ENCODE results near the gene LCN9.

LCN9 gene

GRCh38 chr9:135673941-135674340 is 10.8 kb downstream of the LCN9 start:
- DNase-seq: no peak

- DNase-seq: no peak
These were observed 11.9 kb downstream of the LCN9 start for GRCh38 chr9:135674977-135675376.

GRCh38 chr9:135676891-135677290 is 13.8 kb downstream of the LCN9 start:
- DNase-seq: no peak

GRCh38 chr9:135677641-135678168 is 14.6 kb downstream of the LCN9 start:
- no peak for DNase-seq

GRCh38 chr9:135678236-135679017 is 15.3 kb downstream of the LCN9 start:
- no peak for DNase-seq

GRCh38 chr9:135680056-135680455 is 16.9 kb downstream of the LCN9 start:
- DNase-seq: no peak

- DNase-seq: no peak
These were observed 18.1 kb downstream of the LCN9 start for GRCh38 chr9:135681161-135681560.

GRCh38 chr9:135683401-135684034 is 20.4 kb downstream of the LCN9 start:
- DNase-seq: no peak

GRCh38 chr9:135684691-135685090 is 21.6 kb downstream of the LCN9 start:
- DNase-seq: no peak

- no peak for DNase-seq
These were observed 24.1 kb downstream of the LCN9 start for GRCh38 chr9:135687216-135687615.

- DNase-seq: no peak
These were observed 25.9 kb downstream of the LCN9 start for GRCh38 chr9:135689011-135689410.

- DNase-seq: no peak
These were observed 27.9 kb downstream of the LCN9 start for GRCh38 chr9:135690836-135691570.

GRCh38 chr9:135692410-135692809 is 29.3 kb downstream of the LCN9 start:
- DNase-seq: no peak

- DNase-seq: no peak
These were observed 30.2 kb downstream of the LCN9 start for GRCh38 chr9:135693265-135693664.

GRCh38 chr9:135693771-135694170 is 30.7 kb downstream of the LCN9 start:
- no peak for DNase-seq

GRCh38 chr9:135694414-135694813 is 31.3 kb downstream of the LCN9 start:
- DNase-seq: no peak

GRCh38 chr9:135695036-135695435 is 31.9 kb downstream of the LCN9 start:
- DNase-seq: no peak

- no peak for DNase-seq
These were observed 32.5 kb downstream of the LCN9 start for GRCh38 chr9:135695642-135696041.

GRCh38 chr9:135696446-135696845 is 33.3 kb downstream of the LCN9 start:
- no peak for DNase-seq

GRCh38 chr9:135697226-135697625 is 34.1 kb downstream of the LCN9 start:
- DNase-seq: no peak

GRCh38 chr9:135698236-135698635 is 35.1 kb downstream of the LCN9 start:
- no peak for DNase-seq

GRCh38 chr9:135698767-135699166 is 35.7 kb downstream of the LCN9 start:
- DNase-seq: no peak

GRCh38 chr9:135699440-135699839 is 36.3 kb downstream of the LCN9 start, which contains the start of gene SOHLH1:
Gene SOHLH1, minus strand, starts transcription at chr9:135699481. Its CDS starts 14 bp downstream, at chr9:135699467.
- no peak for DNase-seq

GRCh38 chr9:135700525-135700924 is 37.4 kb downstream of the LCN9 start:
- no peak for DNase-seq

All from activated CD4-positive, CD25-positive, alpha-beta regulatory T cell (primary cell).